ENCODE data around the gene SUGCT.

- no peak for TF ChIP-seq EZH2phosphoT487 (IDR thresholded peaks at IDR 0.05; ENCODE audit: borderline replicate concordance, low read depth, low read length)
- TF ChIP-seq CTCF (conservative IDR thresholded peaks at IDR 0.05; ENCODE audit: low read length) = no peak
Observed at GRCh38 chr7:40698214-40698920, 563.6 kb downstream of the SUGCT start.

Measured in OCI-LY7 (cell line).